Measurements from ENCODE around the gene STK32B. TPM values are rescaled to one million over a fixed set of nuclear protein-coding genes. Genes with fewer than 3 reads are reported as not detected.
A peak's percentile ranks its signal among the peaks of the same experiment; 100 is the strongest.
"Not testable (repeated sequence)": the region's sequence is repeated elsewhere in the genome, so short reads cannot be mapped to it uniquely, and the experiment has no call there.

Gene STK32B
- total RNA-seq, 4 donors from 2014 or later, result 1.6 to 3.4 (median 1.9) TPM

DNA sequence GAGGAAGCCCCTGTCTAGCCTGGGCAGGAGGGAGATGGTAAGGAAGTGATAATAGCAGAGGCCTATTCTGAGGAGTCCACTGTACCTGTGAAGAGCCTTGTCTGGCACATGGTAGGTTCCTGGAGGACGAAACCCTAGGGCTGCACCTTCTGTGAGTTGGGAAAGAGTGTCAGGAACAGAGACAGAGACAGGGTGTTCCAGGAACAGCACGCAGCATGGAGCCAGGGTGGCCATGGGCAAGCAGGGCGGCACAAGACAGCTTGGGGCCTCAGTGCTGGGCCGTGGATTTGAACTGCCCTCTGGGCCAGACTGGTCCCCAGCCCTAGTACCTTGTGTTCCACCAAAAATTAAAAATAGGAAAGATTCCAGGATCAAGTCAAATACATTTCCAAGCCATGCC is 384.5 kb downstream of the STK32B start:
- no peak for DNase-seq (ENCODE audit: low spot score in 2 of 2)
- WGBS, 2 donors, result 90 to 92% methylated on average over 4 of the region's 4 CpGs

DNA sequence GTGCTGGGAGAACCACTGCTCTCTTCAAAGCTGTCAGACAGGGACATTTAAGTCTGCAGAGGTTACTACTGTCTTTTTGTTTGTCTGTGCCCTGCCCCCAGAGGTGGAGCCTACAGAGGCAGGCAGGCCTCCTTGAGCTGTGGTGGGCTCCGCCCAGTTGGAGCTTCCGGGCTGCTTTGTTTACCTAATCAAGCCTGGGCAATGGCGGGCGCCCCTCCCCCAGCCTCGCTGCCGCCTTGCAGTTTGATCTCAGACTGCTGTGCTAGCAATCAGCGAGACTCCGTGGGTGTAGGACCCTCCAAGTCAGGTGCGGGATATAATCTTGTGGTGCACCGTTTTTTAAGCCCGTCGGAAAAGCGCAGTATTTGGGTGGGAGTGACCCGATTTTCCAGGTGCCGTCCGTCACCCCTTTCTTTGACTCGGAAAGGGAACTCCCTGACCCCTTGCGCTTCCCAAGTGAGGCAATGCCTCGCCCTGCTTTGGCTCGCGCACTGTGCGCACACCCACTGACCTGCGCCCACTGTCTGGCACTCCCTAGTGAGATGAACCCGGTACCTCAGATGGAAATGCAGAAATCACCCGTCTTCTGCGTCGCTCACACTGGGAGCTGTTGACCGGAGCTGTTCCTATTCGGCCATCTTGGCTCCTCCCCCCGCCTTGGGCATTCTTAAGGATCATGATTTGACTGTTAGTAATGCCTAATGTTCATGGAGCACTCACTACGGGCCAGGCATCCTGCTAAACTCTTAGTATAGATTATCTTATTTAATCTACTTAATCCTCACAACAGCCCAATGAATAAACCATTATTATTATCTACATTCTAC is 392.9 kb downstream of the STK32B start:
- DNase-seq (ENCODE audit: low spot score in 2 of 2); H3K4me3 ChIP-seq (ENCODE audit: low read depth, poor library complexity, severe bottlenecking); intact Hi-C loops (cut with DNase I; ENCODE audit: low total_unique reads): not testable (repeated sequence)
- WGBS, 2 donors, result 89 to 94% methylated on average over 25 to 27 of the region's 31 CpGs

More for the DNA sequence above, 384.5 kb downstream of the STK32B start:
- intact Hi-C loops (cut with DNase I; ENCODE audit: low total_unique reads), result no loop called here
- no peak overlapping the region for H3K4me3 ChIP-seq (ENCODE audit: low read depth, poor library complexity, severe bottlenecking)
- TF ChIP-seq, protein P1, sequence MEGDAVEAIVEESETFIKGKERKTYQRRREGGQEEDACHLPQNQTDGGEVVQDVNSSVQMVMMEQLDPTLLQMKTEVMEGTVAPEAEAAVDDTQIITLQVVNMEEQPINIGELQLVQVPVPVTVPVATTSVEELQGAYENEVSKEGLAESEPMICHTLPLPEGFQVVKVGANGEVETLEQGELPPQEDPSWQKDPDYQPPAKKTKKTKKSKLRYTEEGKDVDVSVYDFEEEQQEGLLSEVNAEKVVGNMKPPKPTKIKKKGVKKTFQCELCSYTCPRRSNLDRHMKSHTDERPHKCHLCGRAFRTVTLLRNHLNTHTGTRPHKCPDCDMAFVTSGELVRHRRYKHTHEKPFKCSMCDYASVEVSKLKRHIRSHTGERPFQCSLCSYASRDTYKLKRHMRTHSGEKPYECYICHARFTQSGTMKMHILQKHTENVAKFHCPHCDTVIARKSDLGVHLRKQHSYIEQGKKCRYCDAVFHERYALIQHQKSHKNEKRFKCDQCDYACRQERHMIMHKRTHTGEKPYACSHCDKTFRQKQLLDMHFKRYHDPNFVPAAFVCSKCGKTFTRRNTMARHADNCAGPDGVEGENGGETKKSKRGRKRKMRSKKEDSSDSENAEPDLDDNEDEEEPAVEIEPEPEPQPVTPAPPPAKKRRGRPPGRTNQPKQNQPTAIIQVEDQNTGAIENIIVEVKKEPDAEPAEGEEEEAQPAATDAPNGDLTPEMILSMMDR (IDR thresholded peaks at IDR 0.05), result no peak
- TF ChIP-seq POLR2A (IDR thresholded peaks at IDR 0.05), result no peak

DNA sequence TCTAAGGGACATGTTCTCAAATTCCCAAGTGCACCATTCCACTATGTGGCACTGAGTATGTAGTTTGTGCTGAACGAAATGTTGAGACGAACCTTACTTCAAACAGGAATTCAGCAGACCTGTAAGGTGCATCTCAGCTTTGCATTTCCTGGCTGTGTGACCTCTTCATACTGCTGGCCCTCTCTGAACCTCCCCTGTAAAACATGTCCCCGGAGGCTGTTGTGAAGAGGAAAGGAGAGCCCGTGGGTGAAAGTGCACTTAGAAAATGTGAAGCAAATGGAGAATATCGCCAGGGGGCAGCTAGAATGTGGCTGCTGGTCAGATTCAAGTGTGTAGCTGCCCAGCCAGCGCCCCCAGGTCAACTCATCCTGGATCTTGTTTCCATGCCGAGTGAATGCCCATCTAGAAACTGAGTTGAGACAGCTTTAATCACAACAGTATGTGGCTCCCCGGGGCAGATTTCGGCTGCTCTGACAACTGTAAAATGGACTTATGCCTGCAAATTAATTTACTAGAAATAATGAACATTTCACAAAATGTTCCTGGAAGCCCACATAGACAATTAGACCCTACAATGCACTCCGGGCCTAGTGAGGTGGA is 393.7 kb downstream of the STK32B start:
- no peak overlapping the region for H3K4me3 ChIP-seq (ENCODE audit: low read depth, poor library complexity, severe bottlenecking)
- 86 to 88% methylated on average over 10 of the region's 10 CpGs for WGBS, 2 donors
- intact Hi-C loops (cut with DNase I; ENCODE audit: low total_unique reads), result no loop called here
- DNase-seq (ENCODE audit: low spot score in 2 of 2), result peak in 1 of 2 donors; percentile 59
- TF ChIP-seq POLR2A (IDR thresholded peaks at IDR 0.05), result no peak
- TF ChIP-seq, protein P1 (IDR thresholded peaks at IDR 0.05), result no peak

DNA sequence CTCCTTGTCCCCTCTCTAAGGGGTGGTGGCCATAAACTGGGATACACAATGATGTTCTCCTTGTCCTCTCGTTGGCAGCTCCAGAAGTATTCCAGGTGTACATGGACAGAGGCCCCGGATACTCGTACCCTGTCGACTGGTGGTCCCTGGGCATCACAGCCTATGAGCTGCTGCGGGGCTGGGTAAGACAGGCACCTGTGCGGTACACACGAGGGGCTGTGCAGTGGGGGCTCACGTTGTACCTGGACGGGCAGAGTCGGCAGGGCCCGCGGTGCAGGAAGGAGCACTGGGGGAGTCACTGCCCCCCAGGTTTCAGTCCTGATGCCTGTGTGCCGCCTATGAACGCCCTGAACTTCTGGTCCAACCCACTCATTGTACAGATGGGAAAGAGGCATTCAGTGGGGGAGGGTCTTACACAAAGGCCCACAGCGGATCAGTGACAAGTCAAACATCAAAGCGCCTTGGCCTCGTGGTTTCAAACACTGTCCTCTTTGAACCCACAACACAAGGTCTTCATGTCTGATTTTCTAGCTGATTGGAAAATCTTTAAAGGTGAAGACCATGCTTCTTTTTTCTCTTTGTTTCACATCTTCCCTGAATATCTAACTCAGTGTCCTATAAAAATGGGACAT is 395.4 kb downstream of the STK32B start:
- TF ChIP-seq POLR2A (IDR thresholded peaks at IDR 0.05), result no peak
- TF ChIP-seq, protein P1 (IDR thresholded peaks at IDR 0.05), result no peak
- no peak for DNase-seq (ENCODE audit: low spot score in 2 of 2)
- WGBS, 2 donors, result 90 to 91% methylated on average over 17 of the region's 17 CpGs
- no peak overlapping the region for H3K4me3 ChIP-seq (ENCODE audit: low read depth, poor library complexity, severe bottlenecking)
- intact Hi-C loops (cut with DNase I; ENCODE audit: low total_unique reads), result no loop called here

DNA sequence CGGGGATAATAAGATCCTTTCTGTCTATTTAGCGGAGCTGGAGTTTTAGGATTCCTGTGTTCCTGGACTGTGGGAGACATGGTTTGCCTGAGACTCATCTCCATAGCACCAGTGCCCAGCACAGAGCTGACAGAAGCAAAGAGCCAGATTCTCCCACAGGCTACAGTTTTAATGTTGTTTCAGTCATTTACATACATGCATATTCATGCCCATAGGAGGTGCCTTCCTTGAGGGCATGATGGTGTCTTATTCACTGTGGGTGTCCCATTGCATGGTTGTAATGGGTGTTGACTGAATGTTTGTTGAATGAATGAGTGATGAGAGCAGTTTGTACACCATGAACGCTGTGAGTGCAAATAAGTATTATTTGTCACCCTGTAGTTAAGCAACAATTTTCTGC is 396.5 kb downstream of the STK32B start:
- no peak for DNase-seq (ENCODE audit: low spot score in 2 of 2)
- intact Hi-C loops (cut with DNase I; ENCODE audit: low total_unique reads), result no loop called here
- TF ChIP-seq POLR2A (IDR thresholded peaks at IDR 0.05), result no peak
- TF ChIP-seq, protein P1 (IDR thresholded peaks at IDR 0.05), result no peak
- 85 to 88% methylated on average over 3 of the region's 3 CpGs for WGBS, 2 donors
- no peak overlapping the region for H3K4me3 ChIP-seq (ENCODE audit: low read depth, poor library complexity, severe bottlenecking)

DNA sequence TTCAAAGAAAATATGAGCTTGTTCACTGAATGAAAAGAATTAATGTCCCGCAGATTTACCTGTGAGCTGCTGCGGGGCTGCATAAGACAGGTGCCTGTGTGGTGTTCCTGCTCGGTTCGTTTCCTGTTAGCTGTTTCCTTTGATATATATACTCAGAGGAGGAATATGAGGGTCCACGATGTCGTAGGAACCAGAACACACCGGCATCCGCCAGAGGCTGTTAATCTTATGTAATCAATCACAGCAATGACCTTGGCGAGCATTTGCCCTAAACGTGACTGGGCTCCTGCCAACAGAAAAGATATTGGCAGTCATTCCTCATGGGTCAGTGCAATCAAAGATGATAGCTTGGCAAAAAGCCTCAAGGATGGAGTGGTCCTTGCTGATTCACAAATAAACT is 396.9 kb downstream of the STK32B start:
- TF ChIP-seq POLR2A (IDR thresholded peaks at IDR 0.05), result no peak
- TF ChIP-seq, protein P1 (IDR thresholded peaks at IDR 0.05), result no peak
- WGBS, 2 donors, result 49 to 52% methylated on average over 10 of the region's 10 CpGs
- intact Hi-C loops (cut with DNase I; ENCODE audit: low total_unique reads), result no loop called here
- H3K4me3 ChIP-seq (ENCODE audit: low read depth, poor library complexity, severe bottlenecking), result no peak overlapping the region
- no peak for DNase-seq (ENCODE audit: low spot score in 2 of 2)

Measured in lower leg skin (tissue), 4 donors.